ENCODE measurements around the gene ATP5ME.

DNA sequence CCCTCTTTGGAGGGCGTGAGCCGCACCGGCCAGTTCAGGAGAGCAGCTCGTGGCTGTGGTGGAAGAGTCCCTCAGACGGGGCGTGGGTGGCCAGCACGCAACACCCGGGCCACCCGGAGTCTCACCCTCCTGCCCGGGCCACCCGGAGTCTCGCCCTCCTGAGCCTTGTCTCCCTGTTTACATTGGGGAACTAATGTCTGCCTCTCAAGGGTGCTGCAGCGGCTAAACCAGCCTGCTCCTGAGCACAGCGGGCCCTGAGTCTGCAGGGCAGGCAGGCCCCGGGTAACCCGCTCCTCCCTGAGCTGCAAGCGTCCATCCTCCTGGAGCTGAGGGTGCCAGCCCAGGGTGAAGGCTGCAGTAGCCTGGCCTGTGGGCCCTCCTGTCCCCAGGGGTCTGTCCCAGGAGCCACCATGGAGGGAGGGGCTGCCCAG lies 45.8 kb downstream of the ATP5ME start:
- TF ChIP-seq SUZ12 (IDR thresholded peaks at IDR 0.05; ENCODE audit: extremely low read depth, insufficient read depth, insufficient read length) (no peak), YY1 (IDR thresholded peaks at IDR 0.05; ENCODE audit: insufficient read depth, insufficient read length) (no peak)
